Sigmoid colon (tissue), 7 donors: ENCODE data around the gene RNASEH1. TPM values are rescaled to one million over a fixed set of nuclear protein-coding genes. Genes with fewer than 3 reads are reported as not detected.

Experiments used
- DNase-seq: peaks from one replicate; pipeline ENCODE4 v3.0.0-alpha.2; 2019
- H3K27ac ChIP-seq, 4 donors: fragments of 200-600 bp; sonication (generic); one replicate each; pipeline ENCODE4 v1.5.1; 2016 to 2019; ENCODE audit warnings: mild to moderate bottlenecking in 1 of 4
- H3K27me3 ChIP-seq, 3 donors: fragments of 200-600 bp; sonication (generic); one replicate each; pipeline ENCODE4 v1.5.1; 2019; ENCODE audit warnings: mild to moderate bottlenecking in 1 of 3
- H3K36me3 ChIP-seq, 4 donors: fragments of 200-600 bp; sonication (generic); one replicate each; pipeline ENCODE4 v1.5.1; 2016 to 2019
- H3K4me1 ChIP-seq, 4 donors: fragments of 200-600 bp; sonication (generic); one replicate each; pipeline ENCODE4 v1.5.1; 2017 to 2019
- H3K4me3 ChIP-seq, 4 donors: fragments of 200-600 bp; sonication (generic); one replicate each; pipeline ENCODE4 v1.5.1; 2017 to 2019; ENCODE audit warnings: mild to moderate bottlenecking in 2 of 4, moderate library complexity in 1 of 4
- H3K9me3 ChIP-seq, 4 donors: fragments of 200-600 bp in 3 of 4; sonication (generic) in 3 of 4; one replicate each; pipeline versions ENCODE4 v1.5.1 to v1.6.1; 2013 to 2019
- CTCF ChIP-seq, 4 experiments: fragments of 450-650 bp in 3 of 4; fragments of 200-600 bp in 1 of 4; IDR thresholded peaks; one replicate each; pipeline ENCODE4 v1.5.1; 2016 to 2019; ENCODE audit warnings: antibody characterized with exemption in 4 of 4, mild to moderate bottlenecking in 3 of 4, moderate library complexity in 2 of 4
- EP300 ChIP-seq, 4 donors: sonication (generic); formaldehyde crosslinking; IDR thresholded peaks; one replicate each; pipeline ENCODE4 v1.6.1; 2017; ENCODE audit warnings: antibody characterized with exemption in 4 of 4
- POLR2A ChIP-seq, 2 donors: fragments of 450-650 bp; IDR thresholded peaks; one replicate each; pipeline ENCODE4 v1.6.1; 2016; ENCODE audit warnings: antibody characterized with exemption in 2 of 2, mild to moderate bottlenecking in 2 of 2, moderate library complexity in 2 of 2
- POLR2AphosphoS5 ChIP-seq, 4 donors: sonication (generic); formaldehyde crosslinking; IDR thresholded peaks; one replicate each; pipeline ENCODE4 v1.6.1; 2017; ENCODE audit warnings: antibody characterized with exemption in 4 of 4
- WGBS, 2 donors: extraction: QIAGEN DNeasy Blood & Tissue Kit; methylation state at CpG; one replicate each; pipeline ENCODE4 v1.1.7; 2013; 5-methylcytosine and 5-hydroxymethylcytosine counted together
- intact Hi-C: fragments of 100-400 bp; cut with DNase I; formaldehyde crosslinking; loops from one replicate; pipeline ENCODE4 v1.15.1; 2023
- polyA plus RNA-seq, 3 donors: library from polyadenylated mRNA; stranded (reverse); fragments of 200-250 nt; gene quantifications; one replicate each; pipeline ENCODE4 v1.2.3, GENCODE V29; 2013
- total RNA-seq, 4 donors: library from RNA; depleted of rRNA; stranded (reverse); fragments of >200 nt; gene quantifications; one replicate each; pipeline ENCODE4 v1.1.0, GENCODE V29; 2016
- donor health status: healthy with polysubstance abuse.
- donor health status: Bipolar disorder and iron deficiency.
- donor health status: healthy.

The RNASEH1 gene
- total and polyA plus RNA-seq, 7 donors, result 10.4 to 28.4 (median 20.5) TPM

- no peaks in the 10 kb centered on the region for H3K36me3 ChIP-seq
- WGBS, 2 donors, result 38 to 45% methylated on average over 44 of the region's 44 CpGs
- TF ChIP-seq POLR2AphosphoS5 (IDR thresholded peaks at IDR 0.05) (no peak), EP300 (IDR thresholded peaks at IDR 0.05) (no peak), CTCF (IDR thresholded peaks at IDR 0.05) (no peak), POLR2A (IDR thresholded peaks at IDR 0.05) (no peak)
- peak overlapping the region in 3 of 4 donors; percentile 18 to 79 (median 56) for H3K27ac ChIP-seq
- no peaks in the 10 kb centered on the region for H3K27me3 ChIP-seq
- H3K9me3 ChIP-seq, result no peaks in the 10 kb centered on the region
- peak overlapping the region in 1 of 4 donors; percentile 10 for H3K4me3 ChIP-seq
- H3K4me1 ChIP-seq, result peaks cover 0 to 16% (median 0%) of the 10 kb centered on the region in 4 donors
- peak; percentile 62 for DNase-seq
- intact Hi-C loops, result no loop called here
Observed at GRCh38 chr2:3604991-3605961, 47.1 kb upstream of the RNASEH1 start.

GRCh38 chr2:3604207-3604877, 46.2 kb upstream of the RNASEH1 start:
- no peak for TF ChIP-seq POLR2A (IDR thresholded peaks at IDR 0.05)
- no peak for TF ChIP-seq EP300 (IDR thresholded peaks at IDR 0.05)
- no peak for TF ChIP-seq POLR2AphosphoS5 (IDR thresholded peaks at IDR 0.05)
- no peak for TF ChIP-seq CTCF (IDR thresholded peaks at IDR 0.05)
- H3K4me3 ChIP-seq, result no peak overlapping the region
- no peaks in the 10 kb centered on the region for H3K36me3 ChIP-seq
- 89 to 90% methylated on average over 16 of the region's 16 CpGs for WGBS, 2 donors
- no peaks in the 10 kb centered on the region for H3K27me3 ChIP-seq
- peak; percentile 54 for DNase-seq
- no peaks in the 10 kb centered on the region for H3K9me3 ChIP-seq
- peak overlapping the region in 2 of 4 donors; percentile 34 to 64 for H3K27ac ChIP-seq
- H3K4me1 ChIP-seq, result peaks cover 0 to 16% (median 0%) of the 10 kb centered on the region in 4 donors
- intact Hi-C loops, result no loop called here

DNA sequence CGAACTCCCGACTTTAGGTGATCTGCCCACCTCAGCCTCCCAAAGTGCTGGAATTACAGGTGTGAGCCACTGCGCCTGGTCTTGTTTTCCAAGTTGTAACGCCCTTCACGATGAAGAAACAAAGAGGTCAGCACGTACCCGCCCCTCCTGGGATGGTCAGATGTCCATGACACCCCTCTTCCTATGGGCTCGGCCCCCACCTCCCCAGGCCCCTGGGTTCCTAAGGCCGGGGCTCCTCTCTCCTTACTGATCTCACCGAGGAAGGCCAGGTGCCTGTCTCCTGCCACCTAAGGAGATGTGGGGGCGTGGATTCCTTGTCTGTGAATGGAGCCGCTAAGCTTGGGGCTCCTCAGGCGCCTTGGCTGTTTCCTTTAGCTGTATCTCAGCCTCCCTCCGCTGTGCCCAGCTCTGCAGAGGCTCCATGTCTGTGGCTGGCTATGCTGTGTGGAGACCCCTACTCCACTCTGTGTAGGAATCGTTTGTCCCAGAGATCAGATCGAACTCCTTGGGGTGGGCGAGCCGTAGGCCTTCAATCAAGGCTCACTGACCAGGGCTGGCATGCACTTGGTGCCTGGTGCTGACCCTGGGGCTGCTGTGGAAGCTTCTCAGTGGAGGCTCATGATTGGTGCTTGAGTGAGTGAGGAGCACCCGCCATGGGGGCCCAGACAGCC, 45.5 kb upstream of the RNASEH1 start:
- intact Hi-C loops, result no loop called here
- Histone ChIP-seq H3K27ac (peak overlapping the region in 1 of 4 donors; percentile 64), H3K36me3 (no peaks in the 10 kb centered on the region), H3K27me3 (no peaks in the 10 kb centered on the region), H3K9me3 (no peaks in the 10 kb centered on the region), H3K4me3 (no peak overlapping the region), H3K4me1 (peaks cover 0 to 16% (median 0%) of the 10 kb centered on the region in 4 donors)
- peak; percentile 25 for DNase-seq
- TF ChIP-seq POLR2A (IDR thresholded peaks at IDR 0.05), result no peak
- TF ChIP-seq POLR2AphosphoS5 (IDR thresholded peaks at IDR 0.05), result no peak
- TF ChIP-seq EP300 (IDR thresholded peaks at IDR 0.05), result no peak
- TF ChIP-seq CTCF (IDR thresholded peaks at IDR 0.05), result no peak
- 90 to 92% methylated on average over 19 of the region's 19 CpGs for WGBS, 2 donors

DNA sequence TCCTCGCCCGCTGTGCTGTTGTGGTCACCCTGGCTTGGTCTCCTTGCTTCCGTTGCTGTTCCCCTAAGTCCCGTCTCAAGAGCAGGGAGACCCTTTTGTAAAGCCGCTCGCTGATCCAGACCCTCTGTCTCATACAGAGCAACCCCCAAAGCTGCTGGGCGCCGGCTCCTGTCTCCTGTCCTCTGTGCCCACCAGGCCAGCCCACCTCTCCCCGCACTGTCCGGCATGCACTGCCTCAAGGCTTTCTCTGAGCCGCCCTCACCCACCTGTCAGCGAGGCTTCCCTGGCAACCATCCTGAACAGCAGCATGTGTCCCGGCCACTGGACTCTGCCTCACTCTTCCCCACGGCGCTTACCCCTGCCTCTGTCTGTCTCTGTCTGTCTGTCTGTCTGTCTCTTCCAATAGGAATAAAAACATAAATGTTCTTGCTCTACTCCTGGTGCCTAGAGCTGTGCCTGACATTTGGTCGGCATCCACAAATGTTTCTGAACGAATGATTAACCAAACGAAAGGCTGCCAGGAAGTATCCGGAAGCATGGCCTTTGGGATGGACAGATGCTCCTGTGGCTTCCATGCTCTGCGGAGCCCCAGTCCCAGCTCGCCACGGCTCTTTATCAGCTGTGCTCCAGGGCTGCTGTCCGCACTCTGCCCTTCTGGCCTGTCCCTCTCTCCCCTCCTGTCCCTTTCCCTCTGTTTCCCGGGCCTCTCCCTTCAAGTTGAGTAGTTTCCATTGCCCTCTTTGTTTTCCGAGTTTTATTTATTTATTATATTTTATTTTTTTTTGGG, 44.6 kb upstream of the RNASEH1 start:
- no peak overlapping the region for H3K4me3 ChIP-seq
- H3K9me3 ChIP-seq, result no peaks in the 10 kb centered on the region
- H3K36me3 ChIP-seq, result no peaks in the 10 kb centered on the region
- peaks cover 0 to 16% (median 0%) of the 10 kb centered on the region in 4 donors for H3K4me1 ChIP-seq
- peak; percentile 57 for DNase-seq
- 75 to 89% methylated on average over 25 of the region's 25 CpGs for WGBS, 2 donors
- no peak overlapping the region for H3K27ac ChIP-seq
- intact Hi-C loops, result no loop called here
- no peaks in the 10 kb centered on the region for H3K27me3 ChIP-seq
- no peak for TF ChIP-seq CTCF (IDR thresholded peaks at IDR 0.05)
- no peak for TF ChIP-seq EP300 (IDR thresholded peaks at IDR 0.05)
- no peak for TF ChIP-seq POLR2AphosphoS5 (IDR thresholded peaks at IDR 0.05)
